Measurements from ENCODE around the gene ACP3.

DNA sequence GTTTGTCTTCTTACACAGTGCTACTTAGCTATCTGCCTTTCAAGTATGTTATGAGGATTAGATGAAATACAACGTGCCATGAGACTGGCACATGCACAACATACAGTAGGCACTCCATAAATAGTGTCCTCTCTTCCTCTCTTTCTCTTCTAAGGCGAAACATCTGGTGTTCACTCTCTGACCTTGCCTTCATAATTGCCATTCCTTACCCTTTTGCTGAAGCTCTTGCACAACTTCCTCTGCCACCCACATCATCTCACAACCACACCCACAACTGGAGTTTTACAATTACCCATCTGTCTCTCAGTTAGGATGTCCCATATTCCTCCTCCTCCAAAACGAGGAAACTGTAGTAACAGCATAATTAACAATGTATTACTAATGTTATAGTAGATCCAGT is 26.4 kb upstream of the ACP3 start:
- no peak for TF ChIP-seq EZH2 (optimal IDR thresholded peaks at IDR 0.05; ENCODE audit: low read depth, low read length)
- no peak for TF ChIP-seq EZH2phosphoT487 (IDR thresholded peaks at IDR 0.05; ENCODE audit: low read length)

Data from MM.1S (cell line).